Vagina (tissue), 2 donors: Measurements from ENCODE around the gene TMPRSS11B.

Experiments
- POLR2A ChIP-seq, 2 donors: fragments of 450-650 bp; IDR thresholded peaks; one replicate each; pipeline ENCODE4 v1.6.1; 2017; ENCODE audit warnings: antibody characterized with exemption in 2 of 2, mild to moderate bottlenecking in 2 of 2, moderate library complexity in 2 of 2
- TF ChIP-seq, protein P1 (sequence below), 3 experiments: fragments of 450-650 bp in 2 of 3; fragments of 200-600 bp in 1 of 3; sonication (generic) in 1 of 3; IDR thresholded peaks; one replicate each; pipeline ENCODE4 v1.5.1; 2017 to 2019; ENCODE audit warnings: antibody characterized with exemption in 3 of 3, mild to moderate bottlenecking in 2 of 3, moderate library complexity in 2 of 3

DNA sequence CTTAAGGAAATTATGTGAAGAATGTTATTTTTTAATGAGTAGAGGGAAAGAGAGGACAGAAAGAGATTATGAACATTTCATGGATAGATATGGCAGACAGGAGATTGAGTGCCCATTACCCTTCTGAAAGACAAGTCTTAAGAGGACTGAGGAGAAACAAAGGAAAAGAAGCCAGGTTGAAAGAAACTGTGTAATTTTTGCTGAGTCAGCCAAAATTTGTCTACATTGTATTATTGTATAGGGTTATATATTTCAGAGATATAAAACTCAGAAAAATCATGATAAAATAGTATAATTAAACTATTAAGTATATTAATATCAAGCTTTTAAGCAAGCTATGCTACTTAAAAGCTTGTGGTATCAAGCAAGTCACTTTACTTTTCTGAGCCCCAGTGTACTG lies 4.9 kb downstream of the TMPRSS11B start:
- TF ChIP-seq POLR2A (IDR thresholded peaks at IDR 0.05): no peak
- TF ChIP-seq, protein P1, sequence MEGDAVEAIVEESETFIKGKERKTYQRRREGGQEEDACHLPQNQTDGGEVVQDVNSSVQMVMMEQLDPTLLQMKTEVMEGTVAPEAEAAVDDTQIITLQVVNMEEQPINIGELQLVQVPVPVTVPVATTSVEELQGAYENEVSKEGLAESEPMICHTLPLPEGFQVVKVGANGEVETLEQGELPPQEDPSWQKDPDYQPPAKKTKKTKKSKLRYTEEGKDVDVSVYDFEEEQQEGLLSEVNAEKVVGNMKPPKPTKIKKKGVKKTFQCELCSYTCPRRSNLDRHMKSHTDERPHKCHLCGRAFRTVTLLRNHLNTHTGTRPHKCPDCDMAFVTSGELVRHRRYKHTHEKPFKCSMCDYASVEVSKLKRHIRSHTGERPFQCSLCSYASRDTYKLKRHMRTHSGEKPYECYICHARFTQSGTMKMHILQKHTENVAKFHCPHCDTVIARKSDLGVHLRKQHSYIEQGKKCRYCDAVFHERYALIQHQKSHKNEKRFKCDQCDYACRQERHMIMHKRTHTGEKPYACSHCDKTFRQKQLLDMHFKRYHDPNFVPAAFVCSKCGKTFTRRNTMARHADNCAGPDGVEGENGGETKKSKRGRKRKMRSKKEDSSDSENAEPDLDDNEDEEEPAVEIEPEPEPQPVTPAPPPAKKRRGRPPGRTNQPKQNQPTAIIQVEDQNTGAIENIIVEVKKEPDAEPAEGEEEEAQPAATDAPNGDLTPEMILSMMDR (IDR thresholded peaks at IDR 0.05): no peak
